Heart right ventricle (tissue), 16 donors: Measurements from ENCODE around the gene B3GNT5. TPM values are rescaled to one million over a fixed set of nuclear protein-coding genes. Genes with fewer than 3 reads are reported as not detected.

Source experiments
- ATAC-seq, 8 donors: fragments of 200-7000 bp; cut with Tn5 transposase; one replicate each; pipeline ENCODE4 v1.9.1; 2020; ENCODE audit warnings: mild to moderate bottlenecking in 8 of 8, moderate library complexity in 8 of 8, moderate number of reproducible peaks in 1 of 8
- DNase-seq, 2 donors: peaks; one replicate each; pipeline ENCODE4 v3.0.0-alpha.2; 2020
- H3K27ac ChIP-seq, 10 donors: fragments of 200-600 bp; sonication (generic) in 2 of 10; one replicate each; pipeline versions ENCODE4 v1.5.0 to v1.8.0; 2020 to 2022; ENCODE audit warnings: mild to moderate bottlenecking in 3 of 10
- H3K27me3 ChIP-seq, 7 donors: fragments of 200-600 bp; one replicate each; pipeline ENCODE4 v1.8.0; 2021 to 2022; ENCODE audit warnings: mild to moderate bottlenecking in 2 of 7
- H3K36me3 ChIP-seq, 9 donors: fragments of 200-600 bp; sonication (generic) in 1 of 9; one replicate each; pipeline versions ENCODE4 v1.5.0 to v1.8.0; 2020 to 2022; ENCODE audit warnings: mild to moderate bottlenecking in 2 of 9
- H3K4me1 ChIP-seq, 9 donors: fragments of 200-600 bp; sonication (generic) in 1 of 9; one replicate each; pipeline versions ENCODE4 v1.5.0 to v1.8.0; 2020 to 2022; ENCODE audit warnings: mild to moderate bottlenecking in 4 of 9
- H3K4me3 ChIP-seq, 10 donors: fragments of 200-600 bp; sonication (generic) in 2 of 10; one replicate each; pipeline versions ENCODE4 v1.5.0 to v1.8.0; 2020 to 2022; ENCODE audit warnings: mild to moderate bottlenecking in 7 of 10, moderate library complexity in 2 of 10
- H3K9me3 ChIP-seq, 11 donors: fragments of 200-600 bp in 10 of 11; sonication (generic) in 2 of 11; one replicate each; pipeline versions ENCODE4 v1.5.0 to v1.8.0; 2013 to 2022; ENCODE audit warnings: mild to moderate bottlenecking in 2 of 11, control low read depth in 1 of 11, moderate library complexity in 1 of 11
- WGBS, 2 donors: extraction: QIAGEN DNeasy Blood & Tissue Kit; methylation state at CpG; one replicate each; pipeline ENCODE4 v1.1.7; 2013; ENCODE audit warnings: inconsistent platforms in 1 of 2; 5-methylcytosine and 5-hydroxymethylcytosine counted together
- intact Hi-C, 10 donors: fragments of 100-400 bp; cut with DNase I; formaldehyde crosslinking; loops; one replicate each; pipeline versions ENCODE4 v1.11.1 to v1.14.2; 2022
- polyA plus RNA-seq, 2 donors: library from polyadenylated mRNA; stranded (reverse); fragments of 200-250 nt; gene quantifications; one replicate each; pipeline ENCODE4 v1.2.3, GENCODE V29; 2013
- total RNA-seq, 10 donors: library from RNA; stranded (reverse); fragmentation: NEBNext Ultra II Directional in 3 of 10; extraction: Animal tissue kit (Norgen Biotek cat#: 25700) in 3 of 10; gene quantifications; one replicate each; pipeline versions ENCODE4 v1.2.1 to v1.2.4, GENCODE V29; 2021 to 2023
- TF ChIP-seq, protein P1 (sequence below), 9 donors: fragments of 200-600 bp; sonication (generic) in 2 of 9; IDR thresholded peaks; one replicate each; pipeline versions ENCODE4 v1.5.0 to v1.8.0; 2021 to 2022; ENCODE audit warnings: antibody characterized with exemption in 9 of 9, mild to moderate bottlenecking in 5 of 9, moderate library complexity in 1 of 9
- donor health status: Arrhythmogenic right ventricular cardiomyopathy.
- donor health status: ischemic (EF 13 %, LVEDD 7.1; RV severe dilation, severe dysfunction).
- donor health status: healthy with polysubstance abuse.
- donor health status: DM: no; HTN: yes; CAD: no.
- donor health status: DM: no; HTN: no; CAD: no.
- donor health status: ischemic (EF 25% LVEDD 6.9; RV normal size, moderate dysfunction).
- donor health status: ischemic (EF 25% LVEDD 5.7; RV mildly dilated, moderate dysfunction).
- donor health status: healthy.
- donor health status: DM: yes; HTN: yes; CAD: no.
- donor health status: Ischemic cardiomyopathy.
- donor health status: ischemic (EF 35%, LVEDD 5.7; RV mildly dilated, moderate dysfunction).
- donor health status: nonischemic (EF 11% LVEDD 7.7; RV severe dilation, severe dysfunction).
- donor health status: DM: yes; HTN: yes; CAD: no.
- donor health status: PGD.
- donor health status: ischemic (EF 29% LVEDD 5.4; RV normal size, mild dysfunction).
- donor health status: nonischemic (EF 23%, LVEDD 6.1; RV moderate dilation, normal function).

Gene B3GNT5
- total and polyA plus RNA-seq, 12 donors, result 1.7 to 9.0 (median 4.6) TPM

DNA sequence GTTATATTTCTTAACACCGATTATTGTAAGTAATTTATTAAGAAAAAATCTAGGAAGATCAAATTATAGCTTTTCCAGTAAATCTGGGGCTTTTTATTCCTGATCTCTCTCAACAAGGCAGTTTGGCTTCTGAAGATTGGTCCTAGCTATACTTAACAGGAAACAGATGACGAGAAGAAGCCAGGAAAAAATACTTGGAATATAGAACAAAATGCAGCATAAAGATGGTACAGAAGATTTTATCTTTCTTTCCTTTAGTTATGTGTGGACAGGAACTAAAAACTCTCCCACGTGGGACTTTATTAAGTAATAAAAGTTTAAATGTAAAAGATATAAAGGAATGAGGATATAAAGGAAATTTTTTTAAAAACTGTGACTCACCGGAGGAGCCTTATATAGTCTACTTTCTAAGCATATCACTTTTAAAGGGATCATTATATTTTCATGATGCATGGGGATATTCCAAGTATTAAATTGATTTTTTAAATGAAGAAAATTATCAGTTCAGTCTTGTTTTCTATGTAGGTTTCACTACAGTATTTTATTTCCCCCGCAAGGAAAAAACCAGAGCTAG is 8.2 kb downstream of the B3GNT5 start:
- Histone ChIP-seq H3K4me1 (peaks cover 0 to 67% (median 18%) of the 10 kb centered on the region in 9 donors), H3K27ac (peak overlapping the region in 1 of 10 donors; percentile 78), H3K4me3 (no peak overlapping the region), H3K27me3 (no peaks in the 10 kb centered on the region), H3K9me3 (no peaks in the 10 kb centered on the region), H3K36me3 (peaks cover 0 to 6% (median 0%) of the 10 kb centered on the region in 9 donors)
- no peak for ATAC-seq
- 81 to 82% methylated on average over 5 of the region's 5 CpGs for WGBS, 2 donors
- no peak for DNase-seq
- intact Hi-C loops, result no loop called here
- TF ChIP-seq, protein P1, sequence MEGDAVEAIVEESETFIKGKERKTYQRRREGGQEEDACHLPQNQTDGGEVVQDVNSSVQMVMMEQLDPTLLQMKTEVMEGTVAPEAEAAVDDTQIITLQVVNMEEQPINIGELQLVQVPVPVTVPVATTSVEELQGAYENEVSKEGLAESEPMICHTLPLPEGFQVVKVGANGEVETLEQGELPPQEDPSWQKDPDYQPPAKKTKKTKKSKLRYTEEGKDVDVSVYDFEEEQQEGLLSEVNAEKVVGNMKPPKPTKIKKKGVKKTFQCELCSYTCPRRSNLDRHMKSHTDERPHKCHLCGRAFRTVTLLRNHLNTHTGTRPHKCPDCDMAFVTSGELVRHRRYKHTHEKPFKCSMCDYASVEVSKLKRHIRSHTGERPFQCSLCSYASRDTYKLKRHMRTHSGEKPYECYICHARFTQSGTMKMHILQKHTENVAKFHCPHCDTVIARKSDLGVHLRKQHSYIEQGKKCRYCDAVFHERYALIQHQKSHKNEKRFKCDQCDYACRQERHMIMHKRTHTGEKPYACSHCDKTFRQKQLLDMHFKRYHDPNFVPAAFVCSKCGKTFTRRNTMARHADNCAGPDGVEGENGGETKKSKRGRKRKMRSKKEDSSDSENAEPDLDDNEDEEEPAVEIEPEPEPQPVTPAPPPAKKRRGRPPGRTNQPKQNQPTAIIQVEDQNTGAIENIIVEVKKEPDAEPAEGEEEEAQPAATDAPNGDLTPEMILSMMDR (IDR thresholded peaks at IDR 0.05), result no peak

DNA sequence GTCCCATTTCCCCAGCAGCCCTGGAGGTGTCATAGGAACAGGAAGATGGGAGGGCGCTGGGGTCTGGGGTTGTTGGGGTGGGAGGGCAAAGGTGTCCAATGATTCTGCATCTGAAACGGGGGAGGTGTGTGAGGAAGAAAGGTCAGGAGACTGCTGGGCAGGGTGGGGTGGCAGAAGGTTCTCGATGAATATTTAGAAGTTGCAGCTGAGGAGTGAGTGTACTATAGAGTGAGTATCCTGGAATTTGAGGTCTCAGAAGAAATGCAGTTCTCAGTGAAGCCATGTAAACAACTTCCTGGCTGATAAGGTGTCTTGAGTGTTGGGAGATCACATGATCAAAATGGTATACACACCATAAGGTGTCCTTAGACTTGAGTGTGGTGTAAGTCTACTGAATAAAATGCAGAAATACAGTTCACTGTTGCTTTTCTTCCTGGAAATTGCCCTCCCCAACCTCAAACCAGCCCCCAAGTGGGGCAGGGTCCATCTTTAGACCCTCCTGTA is 9.9 kb downstream of the B3GNT5 start:
- no peaks in the 10 kb centered on the region for H3K36me3 ChIP-seq
- DNase-seq, result no peak
- H3K27me3 ChIP-seq, result no peaks in the 10 kb centered on the region
- TF ChIP-seq, protein P1 (IDR thresholded peaks at IDR 0.05), result no peak
- WGBS, 2 donors, result 87 to 93% methylated on average over 3 of the region's 3 CpGs
- no peaks in the 10 kb centered on the region for H3K9me3 ChIP-seq
- H3K4me3 ChIP-seq, result no peak overlapping the region
- no peak for ATAC-seq
- intact Hi-C loops, result no loop called here
- no peak overlapping the region for H3K27ac ChIP-seq
- H3K4me1 ChIP-seq, result peaks cover 0 to 72% (median 20%) of the 10 kb centered on the region in 9 donors

DNA sequence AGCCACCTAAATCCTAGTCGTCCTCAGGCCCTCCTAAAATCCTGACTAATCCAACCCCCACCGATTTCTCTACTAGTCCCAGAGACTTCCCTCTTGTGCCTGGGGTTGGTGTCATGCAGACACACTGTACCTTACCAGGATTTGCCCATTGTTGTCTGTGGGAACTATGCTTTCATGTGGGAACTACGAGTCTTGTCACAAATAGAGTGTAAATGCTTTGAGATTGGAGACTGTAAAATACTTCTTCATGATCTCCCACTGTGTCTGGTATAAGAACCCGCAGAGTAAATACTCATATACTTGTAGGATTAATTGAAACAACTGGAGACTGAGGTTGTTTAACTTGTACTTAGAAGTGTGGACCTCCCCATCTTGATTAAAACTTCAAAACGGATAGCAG is 11.2 kb downstream of the B3GNT5 start:
- H3K4me3 ChIP-seq, result no peak overlapping the region
- H3K27me3 ChIP-seq, result no peaks in the 10 kb centered on the region
- H3K36me3 ChIP-seq, result peaks cover 0 to under 1% (median 0%) of the 10 kb centered on the region in 9 donors
- intact Hi-C loops, result no loop called here
- WGBS, 2 donors, result 73 to 75% methylated on average over 5 of the region's 5 CpGs
- H3K27ac ChIP-seq, result peak overlapping the region in 5 of 10 donors; percentile 41 to 75 (median 66)
- no peak for ATAC-seq
- no peak for DNase-seq
- H3K9me3 ChIP-seq, result no peaks in the 10 kb centered on the region
- TF ChIP-seq, protein P1 (IDR thresholded peaks at IDR 0.05), result no peak
- peaks cover 0 to 65% (median 20%) of the 10 kb centered on the region in 9 donors for H3K4me1 ChIP-seq

DNA sequence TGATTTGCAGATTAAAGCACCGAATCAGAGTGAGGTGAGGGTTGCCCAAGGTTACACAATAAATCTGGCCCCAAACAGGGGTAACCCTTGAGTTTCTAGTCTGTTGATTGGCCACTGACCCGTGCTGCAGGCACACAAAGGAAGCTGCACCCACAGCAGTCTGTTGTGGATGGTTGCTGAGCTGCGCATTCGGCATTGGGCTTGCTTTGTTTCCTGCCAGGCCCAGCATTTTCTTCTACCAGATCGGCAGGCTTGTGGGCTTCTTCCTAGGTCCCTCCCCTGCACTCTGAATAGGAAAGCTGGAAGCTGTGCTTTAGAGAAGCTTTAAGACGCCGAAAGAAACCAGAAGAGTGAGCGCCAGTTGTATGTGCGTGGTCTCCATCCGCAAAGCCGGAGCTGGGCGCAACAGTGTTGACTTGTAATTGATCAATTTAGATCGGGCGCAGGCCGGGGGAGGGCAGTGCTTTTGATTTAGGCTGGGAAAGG is 12.1 kb downstream of the B3GNT5 start:
- WGBS, 2 donors, result 58 to 64% methylated on average over 15 of the region's 15 CpGs
- ATAC-seq (peak; percentile 47 to 85 (median 74)), DNase-seq (peak; percentile 21 to 49)
- Histone ChIP-seq H3K4me1 (peaks cover 0 to 57% (median 20%) of the 10 kb centered on the region in 9 donors), H3K9me3 (no peaks in the 10 kb centered on the region), H3K36me3 (peaks cover 0 to 9% (median 0%) of the 10 kb centered on the region in 9 donors), H3K27me3 (no peaks in the 10 kb centered on the region), H3K4me3 (peak overlapping the region in 6 of 10 donors; percentile 4 to 36 (median 26)), H3K27ac (peak overlapping the region in 7 of 10 donors; percentile 41 to 75 (median 54))
- TF ChIP-seq, protein P1 (IDR thresholded peaks at IDR 0.05), result no peak
- intact Hi-C loops, result no loop called here
